PFSK-1 (cell line): ENCODE results near the gene BBS10.

ENCODE experiments used
- FOXP2 ChIP-seq: optimal IDR thresholded peaks from 2 replicates; pipeline ENCODE3; 2011; ENCODE audit warnings: borderline replicate concordance, control low read depth, inconsistent platforms; ENCODE audit not compliant: insufficient read depth; ENCODE audit errors: extremely low read length, extremely low read depth
- POLR2AphosphoS5 ChIP-seq: IDR thresholded peaks from 2 replicates; pipeline ENCODE4 v1.6.1; 2012; ENCODE audit warnings: low read depth, mild to moderate bottlenecking, control low read depth, low read length, moderate library complexity
- SIN3A ChIP-seq: IDR thresholded peaks from 2 replicates; pipeline ENCODE4 v1.6.1; 2012; ENCODE audit warnings: mild to moderate bottlenecking, low read length, moderate library complexity, borderline replicate concordance; ENCODE audit not compliant: insufficient read depth
- TAF1 ChIP-seq: IDR thresholded peaks from 2 replicates; pipeline ENCODE4 v1.6.1; 2012; ENCODE audit warnings: low read length, control low read depth, borderline replicate concordance; ENCODE audit not compliant: insufficient read depth
- TF ChIP-seq, protein P1 (sequence below), 2 experiments: IDR thresholded peaks; 2 replicates each; pipeline versions ENCODE4 v1.6.1 to v1.8.0; 2011 to 2012; ENCODE audit warnings: low read depth in 2 of 2, low read length in 2 of 2, control low read depth in 1 of 2, inconsistent platforms in 1 of 2, mild to moderate bottlenecking in 1 of 2, moderate library complexity in 1 of 2; ENCODE audit not compliant: insufficient read depth in 1 of 2

Gene BBS10

DNA sequence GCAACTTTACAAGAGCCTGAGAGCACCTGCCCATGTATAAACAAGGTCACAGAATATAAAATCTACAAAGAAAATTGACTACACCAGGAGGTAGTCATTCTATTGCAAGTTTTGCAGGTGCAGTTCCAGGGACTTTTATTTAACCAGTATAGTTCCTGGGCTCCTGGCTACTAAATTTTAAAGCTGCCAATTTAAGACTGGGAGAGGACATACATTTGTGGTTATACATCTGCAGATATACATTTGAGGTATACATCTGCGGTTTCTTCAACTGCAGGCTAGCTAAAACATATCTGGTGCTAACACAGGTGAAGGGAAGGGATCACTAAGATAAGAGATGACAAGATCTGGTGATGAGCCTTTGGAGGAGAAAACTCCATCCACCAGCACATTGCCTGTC lies 30.2 kb downstream of the BBS10 start:
- TF ChIP-seq SIN3A: no peak
- no peak for TF ChIP-seq FOXP2
- no peak for TF ChIP-seq POLR2AphosphoS5
- TF ChIP-seq, protein P1, sequence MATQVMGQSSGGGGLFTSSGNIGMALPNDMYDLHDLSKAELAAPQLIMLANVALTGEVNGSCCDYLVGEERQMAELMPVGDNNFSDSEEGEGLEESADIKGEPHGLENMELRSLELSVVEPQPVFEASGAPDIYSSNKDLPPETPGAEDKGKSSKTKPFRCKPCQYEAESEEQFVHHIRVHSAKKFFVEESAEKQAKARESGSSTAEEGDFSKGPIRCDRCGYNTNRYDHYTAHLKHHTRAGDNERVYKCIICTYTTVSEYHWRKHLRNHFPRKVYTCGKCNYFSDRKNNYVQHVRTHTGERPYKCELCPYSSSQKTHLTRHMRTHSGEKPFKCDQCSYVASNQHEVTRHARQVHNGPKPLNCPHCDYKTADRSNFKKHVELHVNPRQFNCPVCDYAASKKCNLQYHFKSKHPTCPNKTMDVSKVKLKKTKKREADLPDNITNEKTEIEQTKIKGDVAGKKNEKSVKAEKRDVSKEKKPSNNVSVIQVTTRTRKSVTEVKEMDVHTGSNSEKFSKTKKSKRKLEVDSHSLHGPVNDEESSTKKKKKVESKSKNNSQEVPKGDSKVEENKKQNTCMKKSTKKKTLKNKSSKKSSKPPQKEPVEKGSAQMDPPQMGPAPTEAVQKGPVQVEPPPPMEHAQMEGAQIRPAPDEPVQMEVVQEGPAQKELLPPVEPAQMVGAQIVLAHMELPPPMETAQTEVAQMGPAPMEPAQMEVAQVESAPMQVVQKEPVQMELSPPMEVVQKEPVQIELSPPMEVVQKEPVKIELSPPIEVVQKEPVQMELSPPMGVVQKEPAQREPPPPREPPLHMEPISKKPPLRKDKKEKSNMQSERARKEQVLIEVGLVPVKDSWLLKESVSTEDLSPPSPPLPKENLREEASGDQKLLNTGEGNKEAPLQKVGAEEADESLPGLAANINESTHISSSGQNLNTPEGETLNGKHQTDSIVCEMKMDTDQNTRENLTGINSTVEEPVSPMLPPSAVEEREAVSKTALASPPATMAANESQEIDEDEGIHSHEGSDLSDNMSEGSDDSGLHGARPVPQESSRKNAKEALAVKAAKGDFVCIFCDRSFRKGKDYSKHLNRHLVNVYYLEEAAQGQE (IDR thresholded peaks at IDR 0.05; ENCODE audit: insufficient read depth in 1 of 2, low read depth in 2 of 2, low read length in 2 of 2): no peak
- TF ChIP-seq TAF1: no peak

DNA sequence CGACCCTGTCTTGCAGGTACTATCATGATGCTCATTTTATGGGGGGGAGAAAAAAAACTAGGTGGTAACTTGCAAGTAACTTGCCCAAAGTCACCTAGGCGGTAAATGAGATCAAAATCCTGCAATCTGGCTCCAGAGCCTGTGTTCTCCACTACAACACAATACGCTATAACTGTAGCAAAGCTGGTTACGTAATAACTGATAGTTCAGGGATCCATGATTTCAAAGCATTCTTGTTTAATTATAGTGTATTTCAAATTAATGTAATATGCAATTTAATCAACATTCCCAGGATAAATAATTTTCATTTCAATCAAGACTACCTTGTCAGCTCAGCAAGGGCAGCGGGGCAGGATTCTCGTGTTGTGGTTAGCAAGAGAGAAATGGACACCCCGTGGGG lies 31.7 kb downstream of the BBS10 start:
- TF ChIP-seq, protein P1 (IDR thresholded peaks at IDR 0.05; ENCODE audit: insufficient read depth in 1 of 2, low read depth in 2 of 2, low read length in 2 of 2): no peak
- TF ChIP-seq FOXP2: no peak
- TF ChIP-seq TAF1: no peak
- no peak for TF ChIP-seq POLR2AphosphoS5
- no peak for TF ChIP-seq SIN3A

DNA sequence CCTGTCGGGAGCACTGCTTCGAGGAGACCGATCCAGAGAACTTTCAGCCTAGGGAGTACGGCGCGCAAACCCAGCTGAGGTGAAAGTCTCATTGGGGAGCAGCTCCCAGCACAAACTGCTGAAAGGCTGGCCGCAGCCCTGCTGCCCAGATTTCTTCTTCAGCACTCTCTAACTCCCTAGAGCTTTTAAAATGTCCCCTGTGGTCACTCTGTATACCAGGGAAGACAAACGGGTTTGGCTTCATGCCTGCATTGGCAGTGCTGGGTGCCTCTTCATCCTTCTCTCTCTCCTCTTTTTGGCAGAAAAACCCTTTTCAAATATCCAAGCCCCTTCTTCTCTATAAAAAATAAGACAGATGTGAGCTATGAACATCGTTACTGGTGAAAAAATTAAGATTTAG lies 34.9 kb downstream of the BBS10 start:
- TF ChIP-seq FOXP2: no peak
- TF ChIP-seq, protein P1 (IDR thresholded peaks at IDR 0.05; ENCODE audit: insufficient read depth in 1 of 2, low read depth in 2 of 2, low read length in 2 of 2): no peak
- no peak for TF ChIP-seq SIN3A
- no peak for TF ChIP-seq POLR2AphosphoS5
- no peak for TF ChIP-seq TAF1

DNA sequence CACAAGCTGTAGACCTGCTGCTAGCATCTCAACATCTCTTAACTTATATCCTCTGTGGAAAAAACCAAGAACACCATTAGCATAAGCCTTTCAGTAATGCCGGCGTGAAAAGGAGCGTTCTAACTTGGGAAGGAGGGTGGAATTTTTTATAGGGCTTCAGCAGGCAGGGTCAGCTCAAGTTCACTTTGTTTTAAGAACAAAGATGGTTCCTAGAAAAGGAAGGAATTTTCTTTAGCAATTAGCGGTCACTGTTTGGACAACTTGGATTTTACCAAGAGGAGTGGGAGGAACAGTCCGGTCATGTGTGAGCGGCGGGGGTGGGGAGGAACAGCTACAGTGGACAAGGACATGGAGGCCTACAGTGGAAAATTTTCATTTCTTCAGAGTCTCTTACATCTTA lies 35.9 kb downstream of the BBS10 start:
- no peak for TF ChIP-seq POLR2AphosphoS5
- no peak for TF ChIP-seq FOXP2
- TF ChIP-seq, protein P1 (IDR thresholded peaks at IDR 0.05; ENCODE audit: insufficient read depth in 1 of 2, low read depth in 2 of 2, low read length in 2 of 2): no peak
- TF ChIP-seq TAF1: no peak
- TF ChIP-seq SIN3A: no peak

DNA sequence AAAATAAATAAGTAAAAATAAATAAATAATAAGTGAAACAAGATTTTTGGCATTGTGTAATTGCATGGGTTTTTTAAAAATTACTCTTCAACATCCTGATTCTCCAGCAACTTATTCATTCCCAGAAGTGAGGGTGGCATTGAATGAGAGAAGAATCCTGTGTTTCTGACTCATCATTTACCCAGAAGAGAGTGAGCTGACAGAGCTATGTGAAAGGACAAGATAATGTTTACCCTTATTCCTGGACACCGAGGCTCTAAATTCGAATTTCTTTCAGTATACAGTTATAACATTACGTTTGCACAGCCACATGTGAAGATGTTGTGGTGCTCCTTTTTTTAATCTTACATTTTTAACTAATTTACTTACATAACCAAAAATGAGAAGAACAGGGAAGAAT lies 36.4 kb downstream of the BBS10 start:
- no peak for TF ChIP-seq POLR2AphosphoS5
- no peak for TF ChIP-seq SIN3A
- TF ChIP-seq, protein P1 (IDR thresholded peaks at IDR 0.05; ENCODE audit: insufficient read depth in 1 of 2, low read depth in 2 of 2, low read length in 2 of 2): no peak
- no peak for TF ChIP-seq TAF1
